Endothelial cell of umbilical vein (primary cell): ENCODE measurements around the gene CLIC1. TPM values are rescaled to one million over a fixed set of nuclear protein-coding genes. Genes with fewer than 3 reads are reported as not detected.

Experiments
- BruUV-seq: library from RNA; stranded (reverse); fragments of 400-500 nt; replicated peaks from 2 replicates; lab custom pipeline; 2021; lab: Mats Ljungman, UMichigan
- CTCF ChIA-PET: fragments of 300-600, 350-600 bp; sonication (Branson Sonifier 250); formaldehyde crosslinking; loops from one replicate; lab custom pipeline; 2021; ENCODE audit warnings: antibody characterized with exemption, inconsistent platforms; lab: Charles Lee
- POLR2A ChIA-PET: fragments of 300-600, 350-600 bp; sonication (Branson Sonifier 250); formaldehyde crosslinking; loops from one replicate; lab custom pipeline; 2021; ENCODE audit warnings: antibody characterized with exemption, inconsistent platforms; lab: Charles Lee
- DNase-seq: peaks from one replicate; pipeline ENCODE4 v3.0.0-alpha.2; 2011; ENCODE audit warnings: low read depth, low spot score
- FAIRE-seq: peaks from 2 replicates; lab custom pipeline; 2011; peaks lifted over from hg19 to GRCh38; lab: Jason Lieb, UNC
- H2AFZ ChIP-seq: 2 replicates; pipeline ENCODE4 v1.6.0; 2012; ENCODE audit warnings: low read depth, low read length, control low read depth, inconsistent platforms
- H3K27ac ChIP-seq: 2 replicates; pipeline ENCODE4 v1.5.1; 2011; ENCODE audit warnings: low read depth, mild to moderate bottlenecking, control low read depth, low read length, moderate library complexity; ENCODE audit not compliant: insufficient read depth
- H3K27me3 ChIP-seq, 2 experiments: 2 replicates each; pipeline versions ENCODE4 v1.6.0 to v1.6.1; 2011; ENCODE audit warnings: low read length in 2 of 2, mixed read lengths in 1 of 2; ENCODE audit not compliant: control insufficient read depth in 2 of 2, insufficient read depth in 2 of 2
- H3K36me3 ChIP-seq, 2 experiments: 2 replicates in 1 of 2; 3 replicates in 1 of 2; pipeline ENCODE4 v1.5.1; 2011; ENCODE audit warnings: low read length in 2 of 2, mild to moderate bottlenecking in 1 of 2, moderate library complexity in 1 of 2; ENCODE audit not compliant: control insufficient read depth in 2 of 2, insufficient read depth in 2 of 2; ENCODE audit errors: extremely low read depth in 1 of 2
- H3K4me1 ChIP-seq: 3 replicates; pipeline ENCODE4 v1.5.1; 2011; ENCODE audit warnings: mild to moderate bottlenecking, low read length; ENCODE audit not compliant: control insufficient read depth, insufficient read depth; ENCODE audit errors: extremely low read depth
- H3K4me2 ChIP-seq: 2 replicates; pipeline ENCODE4 v1.6.1; 2011; ENCODE audit warnings: low read length, control low read depth, mixed read lengths; ENCODE audit not compliant: insufficient read depth
- H3K4me3 ChIP-seq, 3 experiments: fragments of 200-600 bp in 1 of 3; sonication (generic), shearing (Covaris generic) in 1 of 3; replicated peaks in 1 of 3; 2 replicates each; pipeline ENCODE4 v1.5.1; 2011 to 2016; ENCODE audit warnings: control low read depth in 3 of 3, low read length in 3 of 3, mild to moderate bottlenecking in 2 of 3, inconsistent platforms in 1 of 3, low read depth in 1 of 3, moderate library complexity in 1 of 3; ENCODE audit not compliant: insufficient read depth in 1 of 3
- H3K79me2 ChIP-seq: 2 replicates; pipeline ENCODE4 v1.6.0; 2012; ENCODE audit warnings: low read length, inconsistent platforms; ENCODE audit not compliant: control insufficient read depth, insufficient read depth
- H3K9ac ChIP-seq: replicated peaks from 2 replicates; pipeline ENCODE3; 2011; ENCODE audit warnings: low read length, control low read depth; ENCODE audit not compliant: insufficient read depth; ENCODE audit errors: extremely low read depth
- H3K9me1 ChIP-seq: replicated peaks from 3 replicates; pipeline ENCODE4 v1.6.0; 2011; ENCODE audit warnings: mild to moderate bottlenecking, low read length; ENCODE audit not compliant: control insufficient read depth, insufficient read depth; ENCODE audit errors: extremely low read depth
- H3K9me3 ChIP-seq: replicated peaks from 2 replicates; pipeline ENCODE4 v1.5.1; 2012; ENCODE audit warnings: low read length, inconsistent platforms; ENCODE audit not compliant: control insufficient read depth, insufficient read depth
- H4K20me1 ChIP-seq: replicated peaks from 2 replicates; pipeline ENCODE3; 2011; ENCODE audit warnings: mild to moderate bottlenecking, low read length; ENCODE audit not compliant: control insufficient read depth, insufficient read depth; ENCODE audit errors: extremely low read depth
- CTCF ChIP-seq, 2 donors: IDR thresholded peaks; 1 replicate in 1 of 2; 2 replicates in 1 of 2; pipeline ENCODE4 v1.5.1; 2011; ENCODE audit warnings: low read length in 2 of 2, mild to moderate bottlenecking in 2 of 2, moderate library complexity in 2 of 2, control low read depth in 1 of 2, inconsistent platforms in 1 of 2, low read depth in 1 of 2; ENCODE audit not compliant: insufficient read depth in 1 of 2; ENCODE audit errors: extremely low read depth in 1 of 2
- EZH2 ChIP-seq: IDR thresholded peaks from 2 replicates; pipeline ENCODE4 v1.6.1; 2012; ENCODE audit warnings: borderline replicate concordance, low read depth, mild to moderate bottlenecking, moderate library complexity, low read length, inconsistent platforms; ENCODE audit not compliant: severe bottlenecking
- FOS ChIP-seq: IDR thresholded peaks from 2 replicates; pipeline ENCODE4 v1.6.1; 2011; ENCODE audit warnings: mild to moderate bottlenecking, low read length, moderate library complexity, borderline replicate concordance; ENCODE audit not compliant: insufficient read depth
- GATA2 ChIP-seq: IDR thresholded peaks from 2 replicates; pipeline ENCODE4 v1.7.0; 2011; ENCODE audit warnings: low read depth, mild to moderate bottlenecking, moderate library complexity, mixed read lengths, low read length; ENCODE audit not compliant: insufficient read length, insufficient read depth
- JUN ChIP-seq: IDR thresholded peaks from 2 replicates; pipeline ENCODE4 v1.6.1; 2011; ENCODE audit warnings: borderline replicate concordance, low read depth; ENCODE audit not compliant: insufficient read length, insufficient read depth
- POLR2A ChIP-seq: IDR thresholded peaks from 2 replicates; pipeline ENCODE4 v1.6.1; 2012; ENCODE audit warnings: low read depth, mild to moderate bottlenecking, control low read depth, low read length
- dilution Hi-C: fragments of 300-500 bp; cut with MboI; formaldehyde crosslinking; loops from one replicate; pipeline ENCODE4 v1.15.0; 2019; ENCODE audit warnings: low sequenced_read_pairs; ENCODE audit not compliant: extremely low pct_ligation_motif_present
- intact Hi-C: fragments of 100-400 bp; cut with micrococcal nuclease; formaldehyde crosslinking; loops from one replicate; pipeline ENCODE4 v1.10.0; 2022
- polyA plus RNA-seq, 4 experiments: library from polyadenylated mRNA; depleted of rRNA in 3 of 4; stranded (reverse) in 3 of 4; unstranded in 1 of 4; fragments of >200 nt; gene quantifications; 2 replicates each; pipeline versions ENCODE4 v1.2.1 to v1.2.3, GENCODE V29; 2011 to 2012; ENCODE audit warnings: missing spikeins in 1 of 4
- total RNA-seq: library from RNA; stranded (reverse); gene quantifications from 2 replicates; pipeline ENCODE4 v1.2.3, GENCODE V29; 2021

CLIC1 gene
- total and polyA plus RNA-seq, 2 donors (not counting 3 experiments of a cell fraction or from before 2014, with no cell fraction given), result 543 to 578 TPM

- Histone ChIP-seq H3K4me3 (no peak within 1 kb of the TSS), H3K27ac (no peak within 1 kb of the TSS), H2AFZ (no peak within 1 kb of the TSS), H3K27me3 (peaks cover 0 to 2% of the 10 kb centered on the region in 2 experiments), H3K4me1 (peaks cover 9% of the 10 kb centered on the region), H3K79me2 (no peaks in the 10 kb centered on the region), H3K9me1 (no peaks in the 10 kb centered on the region), H4K20me1 (no peaks in the 10 kb centered on the region), H3K9ac (no peak within 1 kb of the TSS), H3K36me3 (peaks cover 0 to 4% of the 10 kb centered on the region in 2 experiments), H3K4me2 (no peak within 1 kb of the TSS), H3K9me3 (no peaks in the 10 kb centered on the region)
- no peak for TF ChIP-seq EZH2
- no peak for TF ChIP-seq POLR2A
- TF ChIP-seq JUN, result no peak
- no peak for TF ChIP-seq GATA2
- no peak for TF ChIP-seq FOS
- CTCF ChIA-PET, result no interaction called here
- DNase-seq (no peak), FAIRE-seq (no peak)
- POLR2A ChIA-PET, result interaction anchor here (0.5 to 1.0 kb wide), 2 partner anchors 27 to 106 kb away, joined by 3 to 6 read pairs; partner anchors contain the start of gene HSPA1B
- BruUV-seq, result no TSS peak
- intact Hi-C loops (no loop called here), dilution Hi-C loops (no loop called here)
Observed at GRCh38 chr6:31721351-31722020, 14.8 kb downstream of the CLIC1 start, which contains the start of gene LY6G6C. TSS of gene LY6G6C (minus strand) at chr6:31721746. CDS start at chr6:31721679, 67 bp downstream.

- H3K9me1 ChIP-seq, result no peaks in the 10 kb centered on the region
- peaks cover 0 to 2% of the 10 kb centered on the region in 2 experiments for H3K27me3 ChIP-seq
- no peak overlapping the region for H2AFZ ChIP-seq
- H3K4me1 ChIP-seq, result no peaks in the 10 kb centered on the region
- ChIA-PET CTCF (no interaction called here), POLR2A (no interaction called here)
- no peak overlapping the region for H3K27ac ChIP-seq
- intact Hi-C loops, result no loop called here
- no peak overlapping the region for H3K4me2 ChIP-seq
- H3K4me3 ChIP-seq, result no peak overlapping the region
- no peak overlapping the region for H3K9ac ChIP-seq
- H3K79me2 ChIP-seq, result no peaks in the 10 kb centered on the region
- no peak for FAIRE-seq
- no peaks in the 10 kb centered on the region for H3K36me3 ChIP-seq
- no peaks in the 10 kb centered on the region for H4K20me1 ChIP-seq
- no TSS peak for BruUV-seq
- DNase-seq, result no peak
- dilution Hi-C loops, result no loop called here
- no peaks in the 10 kb centered on the region for H3K9me3 ChIP-seq
- no peak for TF ChIP-seq CTCF (IDR thresholded peaks at IDR 0.05; ENCODE audit: extremely low read depth in 1 of 2, insufficient read depth in 1 of 2, low read depth in 1 of 2, low read length in 2 of 2)
- no peak for TF ChIP-seq POLR2A
- TF ChIP-seq GATA2, result no peak
Observed at GRCh38 chr6:31720196-31720770, 16.0 kb downstream of the CLIC1 start.
